PFSK-1 (cell line): ENCODE data around the gene RNU6-1.

Experiments
- POLR2AphosphoS5 ChIP-seq: IDR thresholded peaks from 2 replicates; pipeline ENCODE4 v1.6.1; 2012; ENCODE audit warnings: low read depth, mild to moderate bottlenecking, control low read depth, low read length, moderate library complexity
- SIN3A ChIP-seq: IDR thresholded peaks from 2 replicates; pipeline ENCODE4 v1.6.1; 2012; ENCODE audit warnings: mild to moderate bottlenecking, low read length, moderate library complexity, borderline replicate concordance; ENCODE audit not compliant: insufficient read depth
- TAF1 ChIP-seq: IDR thresholded peaks from 2 replicates; pipeline ENCODE4 v1.6.1; 2012; ENCODE audit warnings: low read length, control low read depth, borderline replicate concordance; ENCODE audit not compliant: insufficient read depth
- TF ChIP-seq, protein P1 (sequence below), 2 experiments: IDR thresholded peaks; 2 replicates each; pipeline versions ENCODE4 v1.6.1 to v1.8.0; 2011 to 2012; ENCODE audit warnings: low read depth in 2 of 2, low read length in 2 of 2, control low read depth in 1 of 2, inconsistent platforms in 1 of 2, mild to moderate bottlenecking in 1 of 2, moderate library complexity in 1 of 2; ENCODE audit not compliant: insufficient read depth in 1 of 2

DNA sequence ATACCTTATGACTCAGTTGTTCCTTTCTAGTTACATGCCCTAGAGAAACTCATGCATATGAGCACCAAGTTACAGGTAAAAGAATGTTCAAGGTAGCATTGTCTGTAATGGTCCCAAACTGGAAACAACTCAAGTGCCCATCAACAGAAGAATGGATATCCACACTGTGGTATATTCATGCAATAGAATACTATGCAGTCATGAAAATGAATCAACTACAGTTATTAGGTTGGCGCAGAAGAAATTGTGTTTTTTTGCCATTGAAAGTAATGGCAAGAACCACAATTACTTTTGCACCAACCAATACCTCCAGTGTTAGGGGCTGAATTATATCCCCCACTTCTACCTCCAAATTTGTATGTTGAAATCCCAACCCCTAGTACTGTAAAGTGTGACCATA is 9.7 kb upstream of the RNU6-1 start:
- no peak for TF ChIP-seq POLR2AphosphoS5
- TF ChIP-seq TAF1 = no peak
- no peak for TF ChIP-seq SIN3A
- TF ChIP-seq, protein P1, sequence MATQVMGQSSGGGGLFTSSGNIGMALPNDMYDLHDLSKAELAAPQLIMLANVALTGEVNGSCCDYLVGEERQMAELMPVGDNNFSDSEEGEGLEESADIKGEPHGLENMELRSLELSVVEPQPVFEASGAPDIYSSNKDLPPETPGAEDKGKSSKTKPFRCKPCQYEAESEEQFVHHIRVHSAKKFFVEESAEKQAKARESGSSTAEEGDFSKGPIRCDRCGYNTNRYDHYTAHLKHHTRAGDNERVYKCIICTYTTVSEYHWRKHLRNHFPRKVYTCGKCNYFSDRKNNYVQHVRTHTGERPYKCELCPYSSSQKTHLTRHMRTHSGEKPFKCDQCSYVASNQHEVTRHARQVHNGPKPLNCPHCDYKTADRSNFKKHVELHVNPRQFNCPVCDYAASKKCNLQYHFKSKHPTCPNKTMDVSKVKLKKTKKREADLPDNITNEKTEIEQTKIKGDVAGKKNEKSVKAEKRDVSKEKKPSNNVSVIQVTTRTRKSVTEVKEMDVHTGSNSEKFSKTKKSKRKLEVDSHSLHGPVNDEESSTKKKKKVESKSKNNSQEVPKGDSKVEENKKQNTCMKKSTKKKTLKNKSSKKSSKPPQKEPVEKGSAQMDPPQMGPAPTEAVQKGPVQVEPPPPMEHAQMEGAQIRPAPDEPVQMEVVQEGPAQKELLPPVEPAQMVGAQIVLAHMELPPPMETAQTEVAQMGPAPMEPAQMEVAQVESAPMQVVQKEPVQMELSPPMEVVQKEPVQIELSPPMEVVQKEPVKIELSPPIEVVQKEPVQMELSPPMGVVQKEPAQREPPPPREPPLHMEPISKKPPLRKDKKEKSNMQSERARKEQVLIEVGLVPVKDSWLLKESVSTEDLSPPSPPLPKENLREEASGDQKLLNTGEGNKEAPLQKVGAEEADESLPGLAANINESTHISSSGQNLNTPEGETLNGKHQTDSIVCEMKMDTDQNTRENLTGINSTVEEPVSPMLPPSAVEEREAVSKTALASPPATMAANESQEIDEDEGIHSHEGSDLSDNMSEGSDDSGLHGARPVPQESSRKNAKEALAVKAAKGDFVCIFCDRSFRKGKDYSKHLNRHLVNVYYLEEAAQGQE (IDR thresholded peaks at IDR 0.05; ENCODE audit: insufficient read depth in 1 of 2, low read depth in 2 of 2, low read length in 2 of 2) = no peak
